Loucy (cell line): ENCODE data around the gene TIE1.

Experiments
- H2AFZ ChIP-seq: fragments of 200-600 bp; sonication (generic); 2 replicates; pipeline ENCODE4 v1.6.0; 2016; ENCODE audit warnings: antibody characterized with exemption, mild to moderate bottlenecking, low read length, moderate library complexity
- H3F3A ChIP-seq: fragments of 200-600 bp; 2 replicates; pipeline ENCODE4 v1.6.0; 2016; ENCODE audit warnings: antibody characterized with exemption, low read depth, mild to moderate bottlenecking
- H3K27me3 ChIP-seq: fragments of 200-600 bp; sonication (generic); 2 replicates; pipeline ENCODE4 v1.6.1; 2014; ENCODE audit warnings: low read length, mild to moderate bottlenecking; ENCODE audit not compliant: insufficient read depth, poor library complexity, severe bottlenecking
- H3K36me3 ChIP-seq: fragments of 200-600 bp; sonication (generic); 2 replicates; pipeline ENCODE4 v1.6.1; 2016; ENCODE audit warnings: low read length; ENCODE audit not compliant: insufficient read depth
- H3K4me1 ChIP-seq: fragments of 200-600 bp; sonication (generic); 2 replicates; pipeline ENCODE4 v1.5.1; 2014; ENCODE audit warnings: low read length, mild to moderate bottlenecking; ENCODE audit not compliant: insufficient read depth, poor library complexity, severe bottlenecking
- H3K4me2 ChIP-seq: fragments of 200-600 bp; sonication (generic); 2 replicates; pipeline ENCODE4 v1.6.0; 2014; ENCODE audit warnings: antibody characterized with exemption, low read length, low read depth, mild to moderate bottlenecking; ENCODE audit not compliant: poor library complexity, severe bottlenecking
- H3K4me3 ChIP-seq: fragments of 200-600 bp; sonication (generic); 2 replicates; pipeline ENCODE4 v1.5.1; 2014; ENCODE audit warnings: low read length, mild to moderate bottlenecking, mixed read lengths; ENCODE audit not compliant: poor library complexity, severe bottlenecking
- H3K79me2 ChIP-seq: fragments of 200-600 bp; sonication (generic); 2 replicates; pipeline ENCODE4 v1.6.1; 2014; ENCODE audit warnings: low read length; ENCODE audit not compliant: insufficient read depth
- H3K9ac ChIP-seq: fragments of 200-600 bp; sonication (generic); 2 replicates; pipeline ENCODE4 v1.6.0; 2014; ENCODE audit warnings: mild to moderate bottlenecking, low read depth, low read length, moderate library complexity; ENCODE audit not compliant: poor library complexity, severe bottlenecking
- H3K9me2 ChIP-seq: fragments of 200-600 bp; sonication (generic); replicated peaks from 2 replicates; pipeline ENCODE4 v1.6.1; 2016; ENCODE audit warnings: low read depth, low read length, mixed read lengths
- H3K9me3 ChIP-seq: fragments of 200-600 bp; sonication (generic); 2 replicates; pipeline ENCODE4 v1.6.1; 2014; ENCODE audit warnings: mild to moderate bottlenecking, antibody characterized with exemption, low read length, low read depth; ENCODE audit not compliant: insufficient read depth
- H4K20me1 ChIP-seq: fragments of 200-600 bp; sonication (generic); 2 replicates; pipeline ENCODE4 v1.6.0; 2014; ENCODE audit warnings: antibody characterized with exemption, low read length, mild to moderate bottlenecking; ENCODE audit not compliant: insufficient read depth, poor library complexity, severe bottlenecking
- EZH2phosphoT487 ChIP-seq: fragments of 200-600 bp; IDR thresholded peaks from 2 replicates; pipeline ENCODE4 v1.6.1; 2018; ENCODE audit warnings: antibody characterized with exemption, mild to moderate bottlenecking, moderate library complexity, borderline replicate concordance
- TF ChIP-seq, protein P1 (sequence below): fragments of 200-600 bp; sonication (generic); conservative IDR thresholded peaks from 2 replicates; pipeline ENCODE4 v1.5.1; 2014; ENCODE audit warnings: mild to moderate bottlenecking, antibody characterized with exemption, low read length

TIE1 gene

DNA sequence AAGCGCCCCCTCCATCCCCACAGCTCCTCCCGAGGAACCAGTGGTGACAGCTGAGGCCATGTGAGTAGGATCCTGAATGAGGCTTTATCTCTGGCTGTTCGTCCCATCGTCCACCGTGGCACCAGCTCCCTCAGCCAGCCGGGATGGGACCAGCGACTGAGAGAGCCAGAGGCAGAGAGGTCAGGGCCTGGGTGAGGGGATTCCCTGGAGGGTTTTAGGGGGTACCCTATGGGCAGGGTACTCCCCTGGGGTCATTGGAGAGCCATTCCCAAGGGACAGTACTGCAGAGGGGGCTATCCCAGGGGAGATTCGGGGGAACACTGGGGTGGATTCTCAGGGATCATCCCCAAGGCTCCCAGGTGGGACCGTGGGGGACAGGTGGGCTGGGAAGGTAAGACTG, 28.6 kb upstream of the TIE1 start:
- Histone ChIP-seq H4K20me1 (no peaks in the 10 kb centered on the region), H3K27me3 (peaks cover 71% of the 10 kb centered on the region), H3F3A (no peaks in the 10 kb centered on the region), H3K9me3 (no peaks in the 10 kb centered on the region), H2AFZ (no peak overlapping the region), H3K9me2 (no peaks in the 10 kb centered on the region), H3K79me2 (no peaks in the 10 kb centered on the region), H3K36me3 (no peaks in the 10 kb centered on the region), H3K4me3 (no peak overlapping the region), H3K4me1 (peaks cover 8% of the 10 kb centered on the region), H3K9ac (no peak overlapping the region), H3K4me2 (no peak overlapping the region)
- TF ChIP-seq EZH2phosphoT487, result no peak
- TF ChIP-seq, protein P1, sequence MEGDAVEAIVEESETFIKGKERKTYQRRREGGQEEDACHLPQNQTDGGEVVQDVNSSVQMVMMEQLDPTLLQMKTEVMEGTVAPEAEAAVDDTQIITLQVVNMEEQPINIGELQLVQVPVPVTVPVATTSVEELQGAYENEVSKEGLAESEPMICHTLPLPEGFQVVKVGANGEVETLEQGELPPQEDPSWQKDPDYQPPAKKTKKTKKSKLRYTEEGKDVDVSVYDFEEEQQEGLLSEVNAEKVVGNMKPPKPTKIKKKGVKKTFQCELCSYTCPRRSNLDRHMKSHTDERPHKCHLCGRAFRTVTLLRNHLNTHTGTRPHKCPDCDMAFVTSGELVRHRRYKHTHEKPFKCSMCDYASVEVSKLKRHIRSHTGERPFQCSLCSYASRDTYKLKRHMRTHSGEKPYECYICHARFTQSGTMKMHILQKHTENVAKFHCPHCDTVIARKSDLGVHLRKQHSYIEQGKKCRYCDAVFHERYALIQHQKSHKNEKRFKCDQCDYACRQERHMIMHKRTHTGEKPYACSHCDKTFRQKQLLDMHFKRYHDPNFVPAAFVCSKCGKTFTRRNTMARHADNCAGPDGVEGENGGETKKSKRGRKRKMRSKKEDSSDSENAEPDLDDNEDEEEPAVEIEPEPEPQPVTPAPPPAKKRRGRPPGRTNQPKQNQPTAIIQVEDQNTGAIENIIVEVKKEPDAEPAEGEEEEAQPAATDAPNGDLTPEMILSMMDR, result no peak

DNA sequence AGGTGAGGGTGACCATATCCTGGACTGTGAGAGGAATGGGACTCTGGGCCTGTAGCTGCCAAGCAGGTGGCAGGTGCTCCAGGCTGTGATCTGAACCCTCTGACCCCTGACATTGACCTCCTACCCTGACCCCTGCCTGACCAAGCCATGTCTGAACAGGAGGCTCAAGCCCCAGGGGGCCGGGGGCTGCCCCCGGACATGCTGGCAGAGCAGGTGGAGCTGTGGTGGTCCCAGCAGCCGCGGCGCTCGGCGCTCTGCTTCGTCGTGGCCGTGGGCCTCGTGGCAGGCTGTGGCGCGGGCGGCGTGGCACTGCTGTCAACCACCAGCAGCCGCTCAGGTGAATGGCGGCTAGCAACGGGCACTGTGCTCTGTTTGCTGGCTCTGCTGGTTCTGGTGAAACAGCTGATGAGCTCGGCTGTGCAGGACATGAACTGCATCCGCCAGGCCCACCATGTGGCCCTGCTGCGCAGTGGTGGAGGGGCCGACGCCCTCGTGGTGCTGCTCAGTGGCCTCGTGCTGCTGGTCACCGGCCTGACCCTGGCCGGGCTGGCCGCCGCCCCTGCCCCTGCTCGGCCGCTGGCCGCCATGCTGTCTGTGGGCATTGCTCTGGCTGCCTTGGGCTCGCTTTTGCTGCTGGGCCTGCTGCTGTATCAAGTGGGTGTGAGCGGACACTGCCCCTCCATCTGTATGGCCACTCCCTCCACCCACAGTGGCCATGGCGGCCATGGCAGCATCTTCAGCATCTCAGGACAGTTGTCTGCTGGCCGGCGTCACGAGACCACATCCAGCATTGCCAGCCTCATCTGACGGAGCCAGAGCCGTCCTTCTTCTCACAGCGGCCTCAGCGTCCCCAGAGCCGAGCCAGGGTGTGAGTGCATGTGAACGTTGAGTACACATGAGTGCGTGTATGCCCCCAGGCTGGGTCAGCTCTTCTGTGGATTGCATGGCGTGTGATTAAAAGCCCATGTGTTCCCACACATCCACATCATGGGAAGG, 27.9 kb upstream of the TIE1 start:
- no peaks in the 10 kb centered on the region for H3K9me2 ChIP-seq
- no peak overlapping the region for H3K9ac ChIP-seq
- H3K36me3 ChIP-seq, result no peaks in the 10 kb centered on the region
- H4K20me1 ChIP-seq, result no peaks in the 10 kb centered on the region
- no peak overlapping the region for H3K4me3 ChIP-seq
- TF ChIP-seq EZH2phosphoT487, result no peak
- TF ChIP-seq, protein P1, result no peak
- no peak overlapping the region for H3K4me2 ChIP-seq
- H3K79me2 ChIP-seq, result no peaks in the 10 kb centered on the region
- H2AFZ ChIP-seq, result no peak overlapping the region
- no peaks in the 10 kb centered on the region for H3F3A ChIP-seq
- no peaks in the 10 kb centered on the region for H3K9me3 ChIP-seq
- H3K27me3 ChIP-seq, result peaks cover 71% of the 10 kb centered on the region
- peaks cover 8% of the 10 kb centered on the region for H3K4me1 ChIP-seq

DNA sequence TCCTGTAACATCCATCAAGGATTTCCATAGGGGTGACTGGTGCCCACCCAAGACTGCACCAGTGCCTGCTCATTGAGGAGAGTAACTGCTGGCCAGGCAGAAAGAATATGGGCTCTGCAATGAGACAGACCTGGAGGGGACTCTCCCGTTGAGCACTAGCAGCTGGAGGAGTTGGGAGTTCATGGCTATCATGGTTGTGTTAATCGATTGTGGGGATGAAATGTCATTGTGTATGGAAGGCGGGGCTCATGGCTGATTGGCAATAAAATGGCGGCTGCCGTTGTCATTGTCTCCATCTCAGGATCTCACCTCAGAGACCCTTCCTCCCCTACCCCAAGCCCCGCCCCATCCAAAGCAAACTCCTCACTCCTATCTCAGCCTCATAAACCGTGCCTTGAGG, 27.1 kb upstream of the TIE1 start:
- no peak overlapping the region for H3K9ac ChIP-seq
- no peaks in the 10 kb centered on the region for H3K9me3 ChIP-seq
- peaks cover 75% of the 10 kb centered on the region for H3K27me3 ChIP-seq
- no peaks in the 10 kb centered on the region for H3K79me2 ChIP-seq
- TF ChIP-seq, protein P1, result no peak
- TF ChIP-seq EZH2phosphoT487, result no peak
- no peaks in the 10 kb centered on the region for H3K36me3 ChIP-seq
- peak overlapping the region; percentile 59 for H3K4me2 ChIP-seq
- no peaks in the 10 kb centered on the region for H3K9me2 ChIP-seq
- no peak overlapping the region for H3K4me3 ChIP-seq
- no peaks in the 10 kb centered on the region for H4K20me1 ChIP-seq
- H2AFZ ChIP-seq, result peak overlapping the region; percentile 90; the same call in 1 of the 2 replicates
- H3K4me1 ChIP-seq, result peaks cover 8% of the 10 kb centered on the region
- H3F3A ChIP-seq, result no peaks in the 10 kb centered on the region
